ENCODE results near the gene KRT6B.

Gene KRT6B

DNA sequence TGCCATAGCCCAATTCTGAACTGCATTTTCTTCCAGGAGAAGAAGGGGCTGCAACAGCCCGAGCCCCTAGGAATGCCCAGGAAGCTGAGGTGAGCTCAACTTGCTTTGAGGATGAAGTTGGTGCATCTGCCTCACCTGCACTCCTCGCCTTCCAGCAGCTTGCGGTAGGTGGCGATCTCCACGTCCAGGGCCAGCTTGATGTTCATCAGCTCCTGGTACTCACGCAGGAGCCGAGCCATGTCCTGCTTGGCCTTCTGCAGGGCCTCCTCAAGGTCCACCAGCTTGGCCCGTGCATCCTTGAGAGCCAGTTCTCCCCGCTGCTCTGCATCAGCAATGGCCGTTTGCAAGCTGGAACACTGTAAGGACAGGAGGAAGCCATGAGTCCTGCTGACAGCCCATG, 23.8 kb downstream of the KRT6B start:
- H3K4me3 ChIP-seq (replicated peaks; ENCODE audit: low read depth, low read length) = no peak overlapping the region
- DNase-seq (ENCODE audit: extremely low read depth, low read depth) = no peak
- TF ChIP-seq, protein P1, sequence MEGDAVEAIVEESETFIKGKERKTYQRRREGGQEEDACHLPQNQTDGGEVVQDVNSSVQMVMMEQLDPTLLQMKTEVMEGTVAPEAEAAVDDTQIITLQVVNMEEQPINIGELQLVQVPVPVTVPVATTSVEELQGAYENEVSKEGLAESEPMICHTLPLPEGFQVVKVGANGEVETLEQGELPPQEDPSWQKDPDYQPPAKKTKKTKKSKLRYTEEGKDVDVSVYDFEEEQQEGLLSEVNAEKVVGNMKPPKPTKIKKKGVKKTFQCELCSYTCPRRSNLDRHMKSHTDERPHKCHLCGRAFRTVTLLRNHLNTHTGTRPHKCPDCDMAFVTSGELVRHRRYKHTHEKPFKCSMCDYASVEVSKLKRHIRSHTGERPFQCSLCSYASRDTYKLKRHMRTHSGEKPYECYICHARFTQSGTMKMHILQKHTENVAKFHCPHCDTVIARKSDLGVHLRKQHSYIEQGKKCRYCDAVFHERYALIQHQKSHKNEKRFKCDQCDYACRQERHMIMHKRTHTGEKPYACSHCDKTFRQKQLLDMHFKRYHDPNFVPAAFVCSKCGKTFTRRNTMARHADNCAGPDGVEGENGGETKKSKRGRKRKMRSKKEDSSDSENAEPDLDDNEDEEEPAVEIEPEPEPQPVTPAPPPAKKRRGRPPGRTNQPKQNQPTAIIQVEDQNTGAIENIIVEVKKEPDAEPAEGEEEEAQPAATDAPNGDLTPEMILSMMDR (IDR thresholded peaks at IDR 0.05; ENCODE audit: low read depth, low read length, missing control alignments) = no peak

DNA sequence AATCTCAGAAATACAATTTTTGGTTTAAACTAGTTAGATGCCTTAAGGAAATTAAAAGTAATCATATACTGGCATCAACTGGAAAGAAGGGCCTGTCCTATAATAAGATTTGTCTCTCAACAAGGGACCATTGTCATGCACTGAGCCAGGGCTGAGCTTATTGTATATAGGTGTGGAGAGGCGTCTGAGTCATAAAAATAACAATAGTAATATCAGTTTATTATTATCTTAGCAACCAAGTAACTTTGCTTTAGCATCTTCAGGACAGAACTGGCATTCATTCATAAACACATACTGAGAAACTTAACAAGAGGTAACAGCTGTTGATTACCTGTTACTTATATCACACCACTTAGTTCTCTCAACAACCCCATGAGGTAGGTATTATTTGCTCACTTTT, 24.9 kb downstream of the KRT6B start:
- TF ChIP-seq, protein P1 (IDR thresholded peaks at IDR 0.05; ENCODE audit: low read depth, low read length, missing control alignments) = no peak
- no peak overlapping the region for H3K4me3 ChIP-seq (replicated peaks; ENCODE audit: low read depth, low read length)
- no peak for DNase-seq (ENCODE audit: extremely low read depth, low read depth)

DNA sequence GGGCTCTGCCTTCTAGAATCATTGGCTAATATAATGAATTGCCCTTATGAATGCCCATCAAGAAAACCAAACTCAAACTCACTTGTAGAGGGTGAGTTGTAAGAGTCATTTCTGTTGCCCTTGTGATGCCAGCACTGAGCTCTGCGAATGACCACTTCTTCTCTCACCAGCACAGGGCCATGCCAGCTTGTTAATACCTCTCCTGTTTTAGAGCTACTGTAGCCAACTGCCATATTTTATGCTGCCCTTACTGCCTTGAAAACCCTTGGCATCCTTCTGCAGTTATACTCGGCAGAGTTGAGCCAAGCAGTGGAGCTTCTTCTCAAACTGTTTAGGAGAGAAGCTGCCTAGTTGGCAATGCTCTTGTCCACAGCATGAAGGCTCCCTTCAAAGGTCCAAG, 25.9 kb downstream of the KRT6B start:
- TF ChIP-seq, protein P1 (IDR thresholded peaks at IDR 0.05; ENCODE audit: low read depth, low read length, missing control alignments) = no peak
- H3K4me3 ChIP-seq (replicated peaks; ENCODE audit: low read depth, low read length) = no peak overlapping the region
- DNase-seq (ENCODE audit: extremely low read depth, low read depth) = no peak

DNA sequence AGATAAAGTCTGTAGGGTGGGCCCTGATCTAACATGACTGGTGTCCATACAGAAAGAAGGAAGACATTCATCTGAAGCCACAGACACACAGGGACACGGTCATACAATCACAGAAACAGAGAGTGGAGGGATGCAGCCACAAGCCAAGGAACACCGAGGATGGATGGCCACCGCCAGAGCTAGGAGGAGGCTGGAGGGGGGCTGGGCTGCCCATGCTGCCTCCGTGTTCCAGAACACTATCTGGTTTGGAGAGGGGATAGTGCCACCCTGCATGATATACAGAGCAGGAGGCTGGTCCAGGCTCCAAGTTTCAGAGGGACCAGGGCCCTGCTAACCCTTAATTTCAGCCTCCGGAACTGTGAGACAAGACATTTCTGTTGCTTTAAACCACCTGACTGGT, 26.5 kb downstream of the KRT6B start:
- DNase-seq (ENCODE audit: extremely low read depth, low read depth) = no peak
- TF ChIP-seq, protein P1 (IDR thresholded peaks at IDR 0.05; ENCODE audit: low read depth, low read length, missing control alignments) = no peak
- no peak overlapping the region for H3K4me3 ChIP-seq (replicated peaks; ENCODE audit: low read depth, low read length)

DNA sequence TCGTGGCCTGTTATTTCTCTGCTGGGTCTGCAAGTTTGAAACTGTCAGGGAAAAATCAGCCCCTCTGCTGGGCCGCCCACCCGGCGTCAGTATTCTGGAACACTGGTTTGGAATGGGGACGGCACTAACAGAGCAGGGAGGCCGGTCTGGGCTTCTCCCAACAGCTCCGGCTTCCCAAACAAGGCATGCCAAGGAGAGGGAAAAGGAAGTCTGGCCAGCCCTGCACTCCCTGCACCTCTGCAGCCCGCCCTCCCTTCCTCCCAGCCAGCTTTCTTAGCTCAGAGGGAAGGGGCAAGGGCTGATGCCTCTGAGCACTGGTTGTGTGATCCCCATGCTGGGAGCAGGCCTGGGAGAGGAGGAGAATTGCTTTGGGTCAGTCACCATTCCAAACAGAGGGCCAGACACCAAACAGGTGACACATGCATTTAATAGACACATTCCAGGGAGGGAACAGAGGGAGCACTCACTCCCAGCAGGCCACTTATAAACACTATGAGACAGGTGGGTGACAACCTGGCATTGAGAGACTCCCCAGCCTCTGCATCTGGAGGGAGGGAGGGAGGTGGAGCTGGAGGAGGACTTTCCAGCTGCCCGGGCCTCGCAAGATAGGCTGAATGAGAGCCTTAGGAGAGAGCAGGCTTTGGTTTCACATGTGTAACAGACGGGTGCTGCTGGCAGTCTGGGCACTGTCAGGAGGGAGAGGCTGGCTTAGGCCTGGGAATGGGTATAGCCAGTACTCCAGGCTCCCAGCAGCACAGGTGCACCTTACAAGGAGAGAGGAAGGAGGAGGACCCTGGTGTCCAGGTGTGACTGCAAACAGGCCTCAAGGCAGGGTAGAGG, 28.1 kb downstream of the KRT6B start:
- no peak for DNase-seq (ENCODE audit: extremely low read depth, low read depth)
- no peak overlapping the region for H3K4me3 ChIP-seq (replicated peaks; ENCODE audit: low read depth, low read length)
- TF ChIP-seq, protein P1 (IDR thresholded peaks at IDR 0.05; ENCODE audit: low read depth, low read length, missing control alignments) = no peak

DNA sequence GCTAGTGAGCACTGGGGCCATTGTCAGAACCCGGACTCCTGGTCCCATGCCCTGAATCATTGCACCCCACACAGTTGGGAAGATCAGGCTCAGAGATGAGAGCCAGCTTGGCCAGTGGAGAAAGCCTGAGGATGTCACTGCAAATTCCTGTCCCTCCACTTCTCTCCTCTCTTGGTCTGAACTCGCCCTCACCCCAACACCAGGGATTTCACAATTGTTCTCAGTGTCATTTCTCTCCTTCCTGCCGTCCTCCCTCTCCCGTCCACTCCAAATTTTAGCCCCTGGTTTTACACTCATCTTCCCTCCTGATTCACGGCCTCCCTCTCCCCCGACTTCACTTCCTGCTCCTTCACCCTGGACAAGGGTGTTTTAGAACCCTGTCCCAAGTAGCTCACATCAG, 28.9 kb downstream of the KRT6B start:
- DNase-seq (ENCODE audit: extremely low read depth, low read depth) = no peak
- TF ChIP-seq, protein P1 (IDR thresholded peaks at IDR 0.05; ENCODE audit: low read depth, low read length, missing control alignments) = no peak

More for the DNA sequence above, 28.9 kb downstream of the KRT6B start:
- H3K4me3 ChIP-seq (replicated peaks; ENCODE audit: low read depth, low read length) = no peak overlapping the region
